ENCODE measurements around the gene CALB2.

CALB2 gene

DNA sequence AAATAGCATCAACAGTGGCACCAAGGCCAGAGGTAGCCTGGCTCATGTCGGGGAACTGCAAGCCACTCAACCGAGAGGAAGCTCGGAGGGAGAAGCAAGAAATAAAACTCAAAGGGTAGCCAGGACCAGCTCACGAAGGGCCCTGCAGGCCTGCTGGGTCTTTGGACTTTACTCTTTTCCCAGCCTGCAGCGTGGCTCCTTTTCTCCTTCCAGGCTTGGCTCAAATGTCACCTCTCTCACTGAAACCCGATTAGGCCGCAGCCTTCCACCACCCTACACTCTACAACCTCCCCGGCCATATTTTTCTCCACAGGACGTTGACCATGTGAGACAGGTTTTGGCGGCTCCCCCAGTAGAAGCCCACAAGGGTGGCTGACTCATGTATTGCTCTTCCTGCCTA lies 38.1 kb downstream of the CALB2 start:
- DNase-seq: no peak

DNA sequence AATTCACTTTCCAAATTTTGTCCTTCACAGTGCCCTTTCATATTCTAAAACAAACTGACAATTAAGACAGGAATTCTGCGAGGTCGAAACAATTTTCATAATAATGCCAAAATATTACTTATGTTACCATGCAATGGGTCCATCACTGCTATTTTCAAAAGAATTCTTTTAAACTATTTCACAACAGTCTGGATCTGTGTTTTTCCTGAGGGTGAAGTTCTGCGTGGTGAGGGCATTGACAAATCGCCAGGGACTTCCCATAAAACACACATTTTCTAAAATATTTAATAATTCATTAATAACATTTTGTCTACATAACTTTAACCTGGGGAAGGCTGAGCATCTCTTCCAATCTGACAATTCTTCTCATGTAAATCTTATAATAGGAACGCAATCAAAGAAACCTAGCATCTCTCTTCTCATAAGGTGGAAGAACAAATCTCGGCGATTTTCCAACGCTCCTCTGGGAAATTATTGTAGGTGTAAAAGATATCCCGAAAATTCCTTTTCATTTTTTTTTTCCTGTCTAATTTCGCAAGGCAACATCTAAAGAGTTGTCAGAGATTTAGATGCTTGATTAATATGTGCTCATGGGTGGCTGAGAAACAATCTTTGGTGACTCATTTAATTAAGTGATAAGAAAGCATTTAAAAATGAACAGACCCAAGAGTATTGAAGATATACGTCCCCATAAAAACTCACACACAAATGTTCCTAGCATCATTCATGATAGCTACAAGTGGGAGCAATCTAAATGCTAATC lies 41.5 kb downstream of the CALB2 start:
- no peak for DNase-seq

DNA sequence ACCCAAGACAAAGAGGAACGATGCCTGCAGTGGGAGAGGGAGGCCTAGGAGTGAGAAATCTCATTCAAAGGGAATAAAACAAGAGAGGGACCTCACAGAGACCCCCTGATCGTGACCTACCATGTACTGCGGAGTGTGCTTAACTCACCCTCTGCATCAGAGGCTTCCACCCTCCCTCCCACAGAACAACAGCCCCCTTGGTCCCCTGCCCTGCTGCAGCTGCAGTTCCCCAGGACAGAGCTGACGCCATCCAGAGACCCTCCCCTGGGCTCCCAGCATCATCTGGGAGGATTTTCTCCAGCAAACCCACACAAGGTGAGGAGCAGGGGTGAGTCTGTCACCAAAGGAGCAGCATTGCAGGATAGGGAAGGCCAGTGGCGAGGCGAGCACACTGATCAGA lies 43.5 kb downstream of the CALB2 start:
- DNase-seq: no peak

DNA sequence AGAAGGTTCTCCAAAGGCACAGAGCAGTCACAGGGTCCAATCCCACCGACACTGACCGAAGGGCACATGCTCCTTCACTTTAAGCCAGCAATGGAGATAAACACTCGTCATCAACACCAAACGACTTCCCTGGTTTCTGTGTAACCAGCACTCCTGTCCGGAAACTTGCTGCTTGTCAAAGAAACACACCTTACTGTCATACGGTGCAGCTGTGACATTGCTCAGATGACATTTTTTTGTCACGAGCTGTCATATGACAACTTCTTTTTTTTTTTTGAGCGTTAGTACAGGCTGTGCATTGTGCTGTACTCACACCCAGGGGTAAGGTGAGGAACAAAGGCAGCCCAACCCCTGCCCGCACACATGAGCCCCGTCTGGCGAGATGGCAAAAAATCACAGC lies 44.2 kb downstream of the CALB2 start:
- DNase-seq: no peak

DNA sequence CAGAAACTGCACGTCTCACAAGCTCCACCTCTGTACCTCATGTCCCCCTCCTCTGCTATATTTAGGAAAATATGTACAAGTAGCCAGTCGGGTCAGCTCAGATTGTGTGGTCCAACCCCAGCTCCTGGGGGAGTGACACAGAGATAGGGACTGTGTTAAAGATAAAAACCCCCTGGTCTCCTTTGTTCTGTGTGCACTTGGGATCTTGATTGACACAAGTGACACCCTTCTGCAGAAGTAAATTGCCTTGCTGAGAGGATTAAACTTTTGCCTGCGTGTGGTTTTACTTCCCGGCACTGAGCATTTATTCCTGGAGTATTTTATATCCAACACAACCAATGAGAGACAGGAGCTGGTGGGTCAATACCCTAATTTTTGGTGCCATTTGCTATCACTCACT lies 45.8 kb downstream of the CALB2 start:
- no peak for DNase-seq

DNA sequence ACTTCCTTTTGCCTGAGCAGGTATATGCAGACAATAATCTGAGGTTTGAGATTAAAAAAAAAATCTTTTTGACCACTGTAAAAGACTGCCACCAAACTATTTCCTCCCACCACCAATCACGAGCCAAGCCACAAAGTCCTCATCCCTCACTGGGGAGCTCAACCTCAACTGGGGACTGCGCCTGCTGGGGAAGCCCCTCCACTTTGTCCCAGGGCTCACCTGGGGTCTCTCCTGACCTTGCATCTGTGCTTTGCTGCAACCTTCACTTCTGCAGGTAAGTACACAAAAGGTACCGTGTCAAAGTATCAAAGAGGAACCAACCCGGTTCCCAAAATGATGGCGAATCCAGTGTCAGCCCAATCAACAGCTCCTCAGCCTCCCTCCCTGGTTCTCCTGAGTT lies 47.8 kb downstream of the CALB2 start:
- no peak for DNase-seq

DNA sequence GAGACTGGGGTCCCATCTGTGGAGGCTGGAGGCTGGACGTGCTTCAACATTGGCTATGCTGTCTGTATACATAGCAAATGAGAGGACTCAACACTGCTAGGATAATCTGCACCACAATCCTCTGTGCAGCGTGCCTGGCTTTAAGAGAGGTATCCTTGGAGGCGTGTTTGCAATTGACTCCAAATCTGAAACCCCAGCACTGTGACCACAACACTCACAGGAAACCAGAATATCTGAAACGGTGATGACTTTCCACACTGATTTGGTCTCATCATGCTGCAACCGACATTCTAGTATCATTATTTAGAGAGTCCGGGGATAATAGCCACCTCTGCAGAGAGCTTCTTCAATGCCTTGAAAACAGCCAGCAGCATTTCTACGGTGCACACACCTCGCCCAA lies 48.2 kb downstream of the CALB2 start:
- DNase-seq: no peak

DNA sequence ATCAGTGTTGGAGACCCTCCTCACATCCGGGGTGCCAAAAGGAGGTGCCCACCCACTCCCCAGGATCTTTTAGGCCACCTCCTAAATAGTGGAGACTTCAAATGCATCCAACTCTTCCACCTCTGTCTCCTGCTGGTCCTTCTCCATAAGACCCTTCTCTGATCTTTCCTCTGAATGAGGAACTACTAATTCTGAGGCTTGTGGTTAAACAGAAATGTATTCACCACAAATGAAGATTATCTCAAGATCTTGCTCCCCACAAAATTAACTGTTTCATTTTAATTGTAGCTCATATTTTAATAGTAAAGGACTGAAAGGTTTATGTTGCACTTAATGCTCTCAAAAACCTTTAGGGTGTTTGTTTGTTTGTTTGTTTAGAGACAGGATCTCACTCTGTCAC lies 49.2 kb downstream of the CALB2 start:
- no peak for DNase-seq

DNA sequence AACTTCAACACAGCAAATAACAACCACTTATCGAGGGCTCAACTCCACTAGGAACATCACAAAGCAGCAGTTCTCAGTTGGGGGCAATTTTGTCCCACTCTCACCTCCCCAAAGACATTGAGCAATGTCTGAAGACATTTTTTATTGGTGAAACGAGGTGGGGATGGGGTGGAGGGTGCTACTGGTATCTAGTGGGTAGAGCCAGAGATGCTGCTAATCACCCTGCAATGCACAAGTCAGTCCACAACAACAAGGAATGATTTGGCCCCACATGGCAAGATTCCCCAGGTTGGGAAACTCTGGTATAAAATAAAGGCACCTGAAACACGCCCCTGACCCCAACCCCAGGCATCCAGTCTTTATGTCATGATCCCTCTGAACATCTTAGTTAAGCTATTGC lies 50.0 kb downstream of the CALB2 start:
- no peak for DNase-seq

DNA sequence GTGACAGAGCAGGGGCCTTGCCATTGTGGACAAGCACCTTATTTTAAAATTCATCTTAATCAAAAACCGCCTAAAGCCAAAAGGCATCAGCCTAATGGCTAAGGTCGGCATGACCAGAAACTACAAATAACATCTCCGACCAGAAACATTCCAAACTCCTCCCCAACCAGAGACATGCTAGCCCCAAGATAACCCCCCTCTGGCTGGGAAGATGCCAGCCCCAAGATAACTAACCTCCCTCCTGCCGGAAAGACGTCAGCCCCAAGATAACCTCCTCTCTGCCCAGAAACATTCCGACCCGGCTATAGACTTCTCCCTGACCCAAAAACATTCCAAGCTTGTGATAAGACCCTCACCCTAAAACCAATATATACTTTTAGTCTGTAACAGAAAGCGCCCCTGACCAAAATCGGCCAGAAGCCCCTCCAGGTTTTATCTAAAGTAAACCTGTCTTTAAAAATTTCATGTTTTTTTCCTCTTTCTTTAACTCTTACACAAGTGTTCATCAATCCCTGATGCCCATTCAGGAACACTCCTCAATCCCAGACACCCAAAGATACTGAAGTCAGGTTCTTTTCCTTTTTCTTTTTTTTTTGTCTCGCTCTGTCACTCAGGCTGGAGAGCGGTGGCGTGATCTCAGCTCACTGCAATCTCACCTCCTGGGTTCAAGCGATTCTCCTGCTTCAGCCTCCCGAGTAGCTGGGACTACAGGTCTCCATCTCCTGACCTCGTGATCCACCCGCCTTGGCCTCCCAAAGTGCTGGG lies 50.7 kb downstream of the CALB2 start:
- no peak for DNase-seq

DNA sequence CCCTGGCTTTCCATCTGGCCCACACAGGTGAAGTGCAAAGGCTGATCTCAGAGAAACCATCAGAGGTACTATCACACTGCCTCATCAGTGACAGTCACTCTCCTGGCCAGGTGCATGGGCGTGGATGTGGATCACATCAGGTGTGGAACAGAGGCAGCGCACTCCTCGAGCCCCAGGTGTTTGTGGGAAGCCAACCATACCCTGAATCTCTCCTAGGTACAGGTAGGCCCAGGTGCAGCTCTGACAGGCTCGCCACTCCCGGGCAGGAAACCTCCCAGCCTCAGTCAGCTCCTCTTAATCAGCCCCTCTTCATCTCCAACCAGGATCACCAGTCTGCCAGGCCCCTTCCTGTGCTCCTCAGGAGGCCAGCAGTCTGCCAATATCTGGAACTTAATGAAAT lies 51.6 kb downstream of the CALB2 start:
- DNase-seq: no peak

DNA sequence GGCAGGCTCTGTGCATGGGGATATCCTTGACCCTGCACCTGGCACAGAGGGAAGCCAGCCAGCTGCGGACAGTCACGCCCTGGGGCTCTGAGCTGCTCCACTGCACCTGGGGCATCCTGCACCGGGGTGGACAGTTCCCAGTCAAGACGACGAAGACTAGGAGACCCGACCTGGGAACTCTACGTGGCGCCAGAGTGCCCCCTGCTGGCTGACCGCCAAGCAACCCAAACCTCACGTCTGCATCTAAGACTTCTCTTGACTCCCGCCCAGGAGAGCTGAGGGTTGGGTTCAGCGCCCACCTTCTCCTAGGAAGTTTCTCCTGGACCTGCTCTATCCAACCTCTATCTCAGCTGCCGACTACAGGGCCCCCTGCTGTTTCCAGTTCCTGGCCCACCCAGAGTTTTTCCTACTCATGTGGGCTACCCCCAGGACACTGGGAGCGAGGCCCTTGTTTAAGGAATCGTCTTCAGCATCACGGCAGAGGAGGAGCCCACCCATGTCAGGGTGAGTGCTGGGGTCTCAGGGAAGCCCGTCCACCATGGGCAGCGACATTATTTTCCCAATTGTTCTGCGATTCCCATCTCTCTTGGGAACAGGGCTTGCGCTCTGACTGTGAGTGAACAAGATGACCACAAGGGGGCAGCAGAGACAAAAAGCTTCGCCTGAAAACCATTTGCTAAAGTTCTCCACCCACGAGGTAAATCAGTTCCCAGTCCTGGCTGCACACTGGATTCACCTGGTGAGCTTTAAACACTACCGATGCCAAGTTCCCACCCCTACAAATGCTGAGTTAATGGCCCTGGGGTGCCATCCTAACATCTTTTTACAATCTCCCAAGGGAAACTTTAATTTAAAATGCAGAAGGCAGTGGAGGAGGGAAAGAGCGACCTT lies 54.0 kb downstream of the CALB2 start:
- peak; percentile 74 for DNase-seq

DNA sequence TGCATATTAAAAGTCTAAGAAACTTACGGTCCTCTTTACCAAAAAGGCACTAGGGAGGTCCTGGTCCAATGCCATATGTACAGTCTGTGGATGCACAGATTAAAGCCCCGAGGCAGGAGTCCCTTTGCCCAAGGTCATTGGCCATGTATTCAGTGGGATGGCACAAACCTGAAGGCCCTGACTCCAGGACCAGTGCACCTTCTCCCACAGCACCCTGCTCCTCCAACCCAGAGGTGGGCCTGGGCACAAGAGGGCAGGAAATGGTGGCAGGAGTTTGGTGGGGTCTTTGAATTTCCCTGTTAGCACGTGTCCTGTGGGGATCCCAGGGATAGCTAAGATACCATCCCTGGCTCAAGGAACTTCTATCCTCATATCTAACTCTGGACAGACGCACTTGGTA lies 54.8 kb downstream of the CALB2 start:
- DNase-seq: no peak

DNA sequence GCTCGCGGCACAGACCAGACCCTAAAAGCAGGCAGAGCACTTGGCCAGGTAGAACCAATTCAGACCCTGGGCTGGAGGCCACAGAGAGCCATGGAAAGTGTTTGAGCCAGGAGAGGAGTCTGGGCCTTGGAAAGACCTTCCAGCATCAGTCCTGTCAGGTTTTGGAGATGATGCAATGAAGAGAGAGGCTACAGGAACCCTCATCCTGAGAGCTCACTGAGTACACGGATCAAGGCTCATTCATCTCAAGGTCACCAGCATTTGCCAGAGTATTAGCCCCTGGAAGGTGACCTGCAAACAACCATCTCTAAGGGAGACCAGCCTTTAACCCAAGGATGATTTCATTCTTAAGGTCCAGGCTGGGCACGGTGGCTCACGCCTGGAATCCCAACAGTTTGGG lies 55.5 kb downstream of the CALB2 start:
- DNase-seq: no peak

DNA sequence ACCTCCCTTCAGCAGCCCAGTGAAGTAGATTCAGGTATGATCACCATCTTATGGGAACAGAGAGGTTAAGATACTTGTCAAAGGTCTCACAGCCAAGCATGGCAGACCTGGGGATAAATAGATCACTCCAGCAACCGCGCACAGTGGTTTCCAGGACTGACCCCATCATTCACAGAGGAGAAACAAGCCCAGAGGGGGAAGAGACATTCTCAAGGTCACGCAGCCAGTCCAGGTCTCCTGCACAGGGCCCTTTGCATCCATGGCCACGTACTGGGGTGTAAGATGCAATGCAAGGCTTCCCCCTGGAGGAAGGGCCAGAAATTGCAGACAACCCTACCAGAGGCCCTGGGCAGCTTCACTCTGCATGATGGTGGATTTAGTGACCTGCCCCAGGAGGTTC lies 63.4 kb downstream of the CALB2 start:
- DNase-seq: peak; percentile 58

DNA sequence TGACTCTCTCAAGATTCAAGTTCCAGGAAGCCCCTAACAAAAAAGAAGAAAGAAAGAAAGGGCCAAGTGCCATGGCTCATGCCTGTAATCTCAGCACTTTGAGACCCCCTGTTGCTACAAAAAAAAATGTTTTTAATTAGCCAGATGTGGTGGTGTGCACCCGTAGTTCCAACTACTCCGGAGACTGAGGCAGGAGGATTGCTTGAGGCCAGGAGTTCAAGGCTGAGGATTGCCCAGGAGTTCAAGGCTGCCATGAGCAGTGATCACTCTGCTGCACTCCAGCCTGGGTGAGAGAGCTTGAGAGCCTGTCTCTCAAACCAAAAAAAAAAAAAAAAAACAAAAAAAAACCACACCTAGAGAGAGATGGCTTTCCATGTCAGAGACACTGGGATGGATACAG lies 64.5 kb downstream of the CALB2 start:
- DNase-seq: no peak

DNA sequence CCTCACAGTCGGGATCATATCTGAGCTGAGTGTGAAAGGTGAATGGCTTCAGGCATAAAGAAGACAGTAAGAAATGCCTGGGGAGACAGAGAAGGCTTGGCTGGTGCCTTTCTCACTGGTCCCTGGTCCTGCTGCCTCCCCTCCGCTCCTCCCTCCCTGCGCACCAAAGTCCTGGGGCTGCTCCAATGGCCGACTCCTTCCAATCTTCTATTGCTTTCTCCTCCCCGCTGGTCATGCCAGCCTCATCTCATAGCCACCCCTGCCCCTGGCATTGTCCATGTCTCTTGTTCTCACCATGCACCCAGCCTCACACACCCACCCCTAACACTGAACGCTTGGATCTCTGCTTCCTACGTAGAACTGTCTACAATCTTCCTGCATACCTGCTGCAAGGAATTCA lies 65.3 kb downstream of the CALB2 start:
- no peak for DNase-seq

DNA sequence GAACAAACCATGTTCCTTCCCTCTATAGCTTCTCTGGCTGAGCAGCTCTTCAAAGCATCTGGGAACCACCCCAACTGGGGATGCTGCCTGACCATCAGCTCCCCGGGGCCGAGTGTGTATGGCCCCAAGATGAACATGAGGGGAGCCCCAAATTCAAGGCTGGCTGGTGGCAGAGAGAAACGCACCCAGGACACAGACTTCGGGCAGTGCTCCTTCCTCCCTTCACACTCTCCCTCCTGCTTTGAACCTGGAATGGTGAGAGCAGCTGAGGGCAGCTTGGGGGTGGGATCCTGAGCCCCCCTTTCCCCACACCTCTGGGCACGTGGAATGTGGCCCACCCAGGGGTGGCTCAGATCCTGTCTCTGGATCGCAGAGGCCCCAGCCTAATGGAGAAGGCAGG lies 66.1 kb downstream of the CALB2 start:
- DNase-seq: no peak

DNA sequence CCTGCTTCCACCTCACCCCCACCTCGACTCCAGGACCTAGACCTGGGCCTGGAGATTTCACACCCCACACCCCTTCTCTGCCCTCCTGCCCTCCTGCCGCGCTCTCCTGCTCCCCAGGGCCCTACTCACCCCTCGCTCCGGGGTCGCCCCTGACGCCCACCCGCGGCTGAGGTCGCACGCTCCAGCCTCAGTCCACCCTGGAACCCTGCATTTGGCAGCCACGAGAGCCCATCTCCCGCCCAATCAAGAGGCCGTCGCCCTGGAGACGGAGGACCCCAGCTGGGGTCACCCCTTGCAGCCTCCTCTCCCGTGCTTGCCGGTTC lies 67.2 kb downstream of the CALB2 start:
- DNase-seq: no peak

DNA sequence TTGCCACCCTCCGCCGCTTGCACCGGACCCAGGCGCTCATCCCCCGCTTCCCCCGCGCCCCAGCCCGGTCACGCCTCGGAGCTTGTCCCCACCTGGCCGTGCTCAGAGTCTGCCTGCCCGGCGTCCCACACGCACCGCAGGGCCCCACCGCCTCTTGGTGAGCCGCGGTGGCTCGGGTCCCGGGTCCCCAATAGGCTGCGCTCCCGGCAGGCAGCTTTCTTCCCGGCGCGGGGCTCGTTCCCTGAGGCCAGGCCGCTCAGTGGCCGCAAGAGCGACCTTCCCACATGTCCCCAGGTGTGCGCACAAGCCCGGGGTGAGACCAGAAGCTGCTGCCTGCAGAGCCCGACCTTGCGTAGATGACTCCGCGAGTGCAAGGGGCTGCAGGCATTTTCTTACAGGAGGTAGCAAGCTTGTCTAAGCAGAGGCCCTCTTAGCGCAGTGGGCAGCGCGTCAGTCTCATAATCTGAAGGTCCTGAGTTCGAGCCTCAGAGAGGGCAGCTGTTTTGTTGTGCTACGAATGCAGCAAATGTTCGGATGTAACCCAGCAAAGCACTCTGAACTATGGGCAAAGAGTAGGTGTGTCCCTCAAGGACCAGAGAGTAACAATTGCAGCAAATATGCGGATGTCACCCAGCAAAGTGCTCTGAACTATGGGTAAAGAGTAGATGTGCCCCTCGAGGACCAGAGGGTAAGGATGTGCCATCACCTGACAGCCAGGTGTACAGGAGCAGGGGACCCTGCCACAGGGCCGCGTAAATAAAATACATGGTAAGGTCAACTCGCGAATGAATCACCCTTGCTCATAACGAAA lies 67.8 kb downstream of the CALB2 start:
- DNase-seq: peak; percentile 68

DNA sequence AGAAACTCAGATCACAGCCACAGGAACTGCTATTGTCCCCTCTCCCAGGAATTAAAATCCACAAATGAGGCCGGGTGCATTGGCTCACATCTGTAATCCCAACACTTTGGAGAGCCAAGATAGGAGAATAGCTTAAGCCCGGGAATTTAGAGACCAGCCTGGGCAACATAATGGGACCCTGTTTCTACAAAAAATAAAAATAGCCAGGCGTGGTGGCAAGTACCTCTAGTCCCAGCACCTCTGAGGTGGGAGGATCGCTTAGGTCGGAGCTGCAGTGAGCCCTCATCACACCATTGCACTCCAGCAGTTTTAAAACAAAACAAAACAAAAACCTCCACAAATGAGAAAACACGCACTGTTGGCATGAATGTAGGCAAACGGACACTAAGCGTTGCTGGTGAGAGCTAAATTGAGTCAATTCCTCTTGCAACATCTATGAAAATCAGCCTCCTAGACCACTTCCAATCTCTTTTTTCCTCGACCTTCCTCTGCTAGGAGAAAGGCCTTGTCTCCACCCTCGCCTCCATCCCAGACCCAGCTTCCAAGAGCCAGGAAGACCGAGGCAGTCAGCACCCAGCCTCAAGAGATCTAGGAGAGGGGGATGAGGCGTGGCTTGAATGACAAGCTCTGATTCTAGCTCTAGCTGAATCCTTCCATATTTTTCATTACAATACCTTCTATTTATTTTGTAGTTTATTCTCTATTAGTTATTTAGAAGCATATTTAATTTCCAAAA lies 68.5 kb downstream of the CALB2 start:
- no peak for DNase-seq

DNA sequence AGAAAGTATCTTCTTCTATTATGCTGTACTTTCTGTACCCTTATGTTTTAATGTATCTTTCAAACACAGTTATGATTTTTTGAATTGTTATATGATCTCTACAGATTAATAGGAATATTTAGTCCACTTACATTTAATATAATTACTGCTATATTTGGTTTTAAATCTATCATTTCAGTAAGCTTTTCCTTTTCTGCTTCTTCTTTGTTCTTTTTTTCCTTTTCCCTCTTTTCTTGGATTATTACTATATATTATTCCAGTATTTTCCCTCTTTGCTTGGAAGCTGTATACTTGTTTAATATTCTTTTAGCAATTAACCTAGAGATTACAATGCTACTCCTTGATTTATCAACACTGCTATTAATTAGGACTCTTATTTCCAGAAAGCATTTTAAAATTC lies 69.9 kb downstream of the CALB2 start:
- DNase-seq: no peak
